ENCODE measurements around the gene SH3BP1.

SH3BP1 gene

GRCh38 chr22:37626144-37626543 is 13.3 kb upstream of the SH3BP1 start:
- TF ChIP-seq GATA3 (IDR thresholded peaks at IDR 0.05; ENCODE audit: low read depth, low read length) (no peak), GATA2 (IDR thresholded peaks at IDR 0.05; ENCODE audit: low read depth, low read length) (no peak)

GRCh38 chr22:37626556-37627075 is 12.9 kb upstream of the SH3BP1 start:
- TF ChIP-seq GATA2 (IDR thresholded peaks at IDR 0.05; ENCODE audit: low read depth, low read length) (no peak), GATA3 (IDR thresholded peaks at IDR 0.05; ENCODE audit: low read depth, low read length) (no peak)

- no peak for TF ChIP-seq GATA2 (IDR thresholded peaks at IDR 0.05; ENCODE audit: low read depth, low read length)
- no peak for TF ChIP-seq GATA3 (IDR thresholded peaks at IDR 0.05; ENCODE audit: low read depth, low read length)
Measured at GRCh38 chr22:37627121-37627520, 12.3 kb upstream of the SH3BP1 start.

GRCh38 chr22:37627545-37627944 is 11.9 kb upstream of the SH3BP1 start:
- TF ChIP-seq GATA2 (IDR thresholded peaks at IDR 0.05; ENCODE audit: low read depth, low read length) (no peak), GATA3 (IDR thresholded peaks at IDR 0.05; ENCODE audit: low read depth, low read length) (no peak)

GRCh38 chr22:37628830-37629229 is 10.6 kb upstream of the SH3BP1 start:
- TF ChIP-seq GATA3 (IDR thresholded peaks at IDR 0.05; ENCODE audit: low read depth, low read length) (no peak), GATA2 (IDR thresholded peaks at IDR 0.05; ENCODE audit: low read depth, low read length) (no peak)

GRCh38 chr22:37629928-37630327 is 9.5 kb upstream of the SH3BP1 start:
- TF ChIP-seq GATA2 (IDR thresholded peaks at IDR 0.05; ENCODE audit: low read depth, low read length): no peak
- no peak for TF ChIP-seq GATA3 (IDR thresholded peaks at IDR 0.05; ENCODE audit: low read depth, low read length)

- no peak for TF ChIP-seq GATA3 (IDR thresholded peaks at IDR 0.05; ENCODE audit: low read depth, low read length)
- TF ChIP-seq GATA2 (IDR thresholded peaks at IDR 0.05; ENCODE audit: low read depth, low read length): no peak
Measured at GRCh38 chr22:37630839-37631435, 8.5 kb upstream of the SH3BP1 start.

GRCh38 chr22:37631448-37632173 is 7.9 kb upstream of the SH3BP1 start:
- TF ChIP-seq GATA3 (IDR thresholded peaks at IDR 0.05; ENCODE audit: low read depth, low read length) (no peak), GATA2 (IDR thresholded peaks at IDR 0.05; ENCODE audit: low read depth, low read length) (no peak)

GRCh38 chr22:37632174-37633088 is 7.0 kb upstream of the SH3BP1 start:
- TF ChIP-seq GATA3 (IDR thresholded peaks at IDR 0.05; ENCODE audit: low read depth, low read length): no peak
- TF ChIP-seq GATA2 (IDR thresholded peaks at IDR 0.05; ENCODE audit: low read depth, low read length): no peak

- TF ChIP-seq GATA3 (IDR thresholded peaks at IDR 0.05; ENCODE audit: low read depth, low read length) (no peak), GATA2 (IDR thresholded peaks at IDR 0.05; ENCODE audit: low read depth, low read length) (no peak)
Measured at GRCh38 chr22:37633089-37633624, 6.3 kb upstream of the SH3BP1 start.

GRCh38 chr22:37633625-37634416 is 5.6 kb upstream of the SH3BP1 start:
- TF ChIP-seq GATA2 (IDR thresholded peaks at IDR 0.05; ENCODE audit: low read depth, low read length) (no peak), GATA3 (IDR thresholded peaks at IDR 0.05; ENCODE audit: low read depth, low read length) (no peak)

- TF ChIP-seq GATA2 (IDR thresholded peaks at IDR 0.05; ENCODE audit: low read depth, low read length) (peak; percentile 42), GATA3 (IDR thresholded peaks at IDR 0.05; ENCODE audit: low read depth, low read length) (no peak)
Measured at GRCh38 chr22:37634417-37634924, 5.0 kb upstream of the SH3BP1 start.

- no peak for TF ChIP-seq GATA2 (IDR thresholded peaks at IDR 0.05; ENCODE audit: low read depth, low read length)
- TF ChIP-seq GATA3 (IDR thresholded peaks at IDR 0.05; ENCODE audit: low read depth, low read length): no peak
Measured at GRCh38 chr22:37635157-37635556, 4.3 kb upstream of the SH3BP1 start.
